Measurements from ENCODE around the gene CCDC88B. TPM values are rescaled to one million over a fixed set of nuclear protein-coding genes. Genes with fewer than 3 reads are reported as not detected.

CCDC88B gene
- total and polyA plus RNA-seq, 2 of the 8 experiments (the other 6 are each of a cell fraction or from before 2014, with no cell fraction given) = 5.9 to 12.5 TPM

DNA sequence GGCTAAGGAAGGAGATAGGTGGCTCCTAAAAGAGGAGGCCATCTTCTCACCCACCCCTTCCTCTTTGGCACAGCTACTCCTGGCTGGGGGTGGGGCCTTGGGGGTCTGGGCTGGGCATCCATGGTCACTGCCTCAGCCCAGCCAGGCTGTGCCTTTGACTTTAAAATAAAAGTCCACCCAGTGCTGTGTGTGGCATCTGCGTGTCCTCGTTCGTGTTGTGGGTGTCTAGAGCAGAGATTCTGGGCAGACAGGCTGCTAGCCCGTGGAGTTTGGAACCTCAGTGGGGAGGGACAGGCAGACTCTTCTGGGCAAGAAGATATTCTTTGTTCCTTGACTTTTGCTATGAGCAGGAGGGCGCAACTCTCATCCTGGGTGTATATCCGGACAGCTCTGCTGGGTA lies 32.0 kb downstream of the CCDC88B start:
- Histone ChIP-seq H3K9ac (replicated peaks in 1 of 4; ENCODE audit: extremely low read depth in 1 of 4, low read depth in 3 of 4, low read length in 3 of 4) (no peak overlapping the region), H2BK15ac (ENCODE audit: low read length) (no peak overlapping the region), H2AFZ (ENCODE audit: low read length) (no peak overlapping the region), H3K79me1 (ENCODE audit: low read depth, low read length) (no peaks in the 10 kb centered on the region), H3K4me2 (ENCODE audit: insufficient read depth in 1 of 2, low read depth in 2 of 2, low read length in 2 of 2) (no peak overlapping the region), H3K4me1 (replicated peaks in 1 of 4; ENCODE audit: control insufficient read depth in 3 of 4, insufficient read depth in 4 of 4, low read length in 3 of 4) (peaks cover 0 to 5% (median 2%) of the 10 kb centered on the region in 4 experiments; a peak in 4 of 7 replicates), H3K56ac (replicated peaks; ENCODE audit: insufficient read length, low read depth, low read length) (no peak overlapping the region), H3K4ac (replicated peaks; ENCODE audit: insufficient read length, low read depth, low read length) (no peak overlapping the region), H2BK20ac (ENCODE audit: low read length) (peak overlapping the region; percentile 80; the same call in 1 of the 2 replicates), H3K18ac (ENCODE audit: extremely low read depth, low read length) (no peak overlapping the region), H2BK12ac (ENCODE audit: low read depth, low read length) (no peak overlapping the region; the same call in 1 of the 2 replicates), H3K23ac (ENCODE audit: insufficient read length) (no peak overlapping the region), H3K79me2 (ENCODE audit: control insufficient read depth in 1 of 2, insufficient read depth in 2 of 2, low read length in 2 of 2) (no peaks in the 10 kb centered on the region), H3K36me3 (ENCODE audit: control insufficient read depth in 2 of 4, insufficient read depth in 4 of 4, low read length in 3 of 4) (peaks cover 0 to 14% (median 0%) of the 10 kb centered on the region in 4 experiments; a peak in 2 of 8 replicates), H4K8ac (ENCODE audit: extremely low read depth, insufficient read depth, low read length) (no peak overlapping the region), H4K20me1 (replicated peaks in 1 of 2; ENCODE audit: control insufficient read depth in 1 of 2, insufficient read depth in 2 of 2, low read length in 2 of 2) (no peaks in the 10 kb centered on the region), H2AK5ac (ENCODE audit: low read depth, low read length) (no peak overlapping the region), H4K5ac (ENCODE audit: insufficient read length, low read depth, low read length) (no peak overlapping the region), H3K27me3 (replicated peaks in 1 of 4; ENCODE audit: control insufficient read depth in 3 of 4, extremely low read depth in 1 of 4, insufficient read depth in 3 of 4, low read length in 3 of 4) (no peaks in the 10 kb centered on the region), H3K23me2 (ENCODE audit: low read depth, low read length) (no peaks in the 10 kb centered on the region; the same call in 1 of the 2 replicates), H4K91ac (replicated peaks; ENCODE audit: insufficient read length, low read length) (no peak overlapping the region), H3K27ac (ENCODE audit: low read depth, low read length) (no peak overlapping the region), H2BK5ac (ENCODE audit: low read depth, low read length) (peak overlapping the region; percentile 83; the same call in 1 of the 2 replicates), H3K14ac (ENCODE audit: insufficient read length) (no peak overlapping the region), H3K4me3 (ENCODE audit: extremely low read depth in 1 of 4, insufficient read depth in 2 of 4, low read depth in 3 of 4, low read length in 4 of 4) (no peak overlapping the region), H2BK120ac (replicated peaks; ENCODE audit: low read depth, low read length) (no peak overlapping the region), H3K9me3 (ENCODE audit: insufficient read depth in 2 of 2, low read depth in 1 of 2, low read length in 1 of 2) (no peaks in the 10 kb centered on the region)
- CTCF ChIA-PET (ENCODE audit: partially characterized antibody) = interaction anchor here (0.6 to 8.3 kb wide), 9 partner anchors 9 to 77 kb away, joined by 3 to 80 read pairs (median 4); no protein-coding TSS in a partner anchor
- DNase-seq (ENCODE audit: low read depth in 1 of 2, low spot score in 2 of 2) (no peak), FAIRE-seq (no peak)
- 89% methylated on average over 6 of the region's 6 CpGs; no CpG with 5 or more reads in 1 of the 2 experiments for WGBS, 2 experiments (ENCODE audit: extremely low coverage in 1 of 2, insufficient coverage in 1 of 2, insufficient read length in 1 of 2, insufficient replicate concordance in 2 of 2, low coverage in 1 of 2, low lambda C conversion rate in 2 of 2, missing lambda C conversion rate in 1 of 2)
- POLR2A ChIA-PET (ENCODE audit: partially characterized antibody) = interaction anchor here (0.9 to 1.8 kb wide), 6 partner anchors 13 to 24 kb away, joined by 3 to 6 read pairs (median 4); partner anchors contain the start of gene RPS6KA4
- no peak for TF ChIP-seq BCL11A (IDR thresholded peaks at IDR 0.05; ENCODE audit: low read depth in 2 of 2, low read length in 2 of 2)
- no peak for TF ChIP-seq TAF7 (optimal IDR thresholded peaks at IDR 0.05; ENCODE audit: borderline replicate concordance, low read depth, low read length)
- TF ChIP-seq, protein P1, sequence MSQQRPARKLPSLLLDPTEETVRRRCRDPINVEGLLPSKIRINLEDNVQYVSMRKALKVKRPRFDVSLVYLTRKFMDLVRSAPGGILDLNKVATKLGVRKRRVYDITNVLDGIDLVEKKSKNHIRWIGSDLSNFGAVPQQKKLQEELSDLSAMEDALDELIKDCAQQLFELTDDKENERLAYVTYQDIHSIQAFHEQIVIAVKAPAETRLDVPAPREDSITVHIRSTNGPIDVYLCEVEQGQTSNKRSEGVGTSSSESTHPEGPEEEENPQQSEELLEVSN (IDR thresholded peaks at IDR 0.05) = no peak
- TF ChIP-seq RNF2 (IDR thresholded peaks at IDR 0.05; ENCODE audit: borderline replicate concordance, low read depth, low read length, missing control alignments, poor library complexity, severe bottlenecking) = no peak
- no peak for TF ChIP-seq EP300 (IDR thresholded peaks at IDR 0.05; ENCODE audit: borderline replicate concordance in 1 of 2, low read depth in 2 of 2, low read length in 2 of 2)
- no peak for TF ChIP-seq FOSL1 (IDR thresholded peaks at IDR 0.05; ENCODE audit: insufficient read depth, low read depth, low read length)
- TF ChIP-seq JUND (IDR thresholded peaks at IDR 0.05; ENCODE audit: low read length) = no peak
- TF ChIP-seq RXRA (IDR thresholded peaks at IDR 0.05; ENCODE audit: insufficient read depth, low read depth, low read length) = no peak
- no peak for TF ChIP-seq EZH2 (IDR thresholded peaks at IDR 0.05; ENCODE audit: low read depth, low read length, severe bottlenecking)
- TF ChIP-seq MAFK (IDR thresholded peaks at IDR 0.05; ENCODE audit: low read depth, low read length) = no peak
- TF ChIP-seq CBX5 (IDR thresholded peaks at IDR 0.05; ENCODE audit: low read depth, low read length) = no peak
- TF ChIP-seq KDM1A (IDR thresholded peaks at IDR 0.05; ENCODE audit: borderline replicate concordance, low read length) = no peak

Data from H1 (cell line).